ENCODE data around the gene OR4D10.
"Not testable (repeated sequence)": the region's sequence is repeated elsewhere in the genome, so short reads cannot be mapped to it uniquely, and the experiment has no call there.

OR4D10 gene

GRCh38 chr11:59473015-59473414 is at the start of gene OR4D10:
OR4D10 (plus strand) TSS chr11:59473315; CDS start chr11:59477430, 4,115 bp downstream.
- in situ Hi-C loops (cut with MboI; ENCODE audit: low sequenced_read_pairs), result no loop called here

GRCh38 chr11:59423835-59424234 is 49.3 kb upstream of the OR4D10 start:
- in situ Hi-C loops (cut with MboI; ENCODE audit: low sequenced_read_pairs), result no loop called here

GRCh38 chr11:59425131-59425530 is 48.0 kb upstream of the OR4D10 start:
- in situ Hi-C loops (cut with MboI; ENCODE audit: low sequenced_read_pairs), result no loop called here

- in situ Hi-C loops (cut with MboI; ENCODE audit: low sequenced_read_pairs), result no loop called here
Observed at GRCh38 chr11:59426361-59427067, 46.6 kb upstream of the OR4D10 start, which contains the start of gene OR5A2. OR5A2 (minus strand) TSS chr11:59426413; CDS start chr11:59422953, 3,460 bp downstream.

- in situ Hi-C loops (cut with MboI; ENCODE audit: low sequenced_read_pairs), result no loop called here
Observed at GRCh38 chr11:59427068-59427382, 46.1 kb upstream of the OR4D10 start.

GRCh38 chr11:59429924-59430516 is 43.1 kb upstream of the OR4D10 start:
- in situ Hi-C loops (cut with MboI; ENCODE audit: low sequenced_read_pairs), result loop anchor here (10.0 kb wide), 1 partner anchor 265 kb away; no protein-coding TSS in a partner anchor

GRCh38 chr11:59436169-59436568 is 36.9 kb upstream of the OR4D10 start, which contains the start of gene OR5A1:
OR5A1 (plus strand) TSS chr11:59436469; CDS start chr11:59443169, 6,700 bp downstream.
- in situ Hi-C loops (cut with MboI; ENCODE audit: low sequenced_read_pairs), result loop anchor here (10.0 kb wide), 1 partner anchor 271 kb away; no protein-coding TSS in a partner anchor

- in situ Hi-C loops (cut with MboI; ENCODE audit: low sequenced_read_pairs), result loop anchor here (10.0 kb wide), 1 partner anchor 273 kb away; no protein-coding TSS in a partner anchor
Observed at GRCh38 chr11:59437770-59438169, 35.3 kb upstream of the OR4D10 start.

GRCh38 chr11:59445624-59446023 is 27.5 kb upstream of the OR4D10 start:
- in situ Hi-C loops (cut with MboI; ENCODE audit: low sequenced_read_pairs), result not testable (repeated sequence)

- in situ Hi-C loops (cut with MboI; ENCODE audit: low sequenced_read_pairs), result no loop called here
Observed at GRCh38 chr11:59448484-59448883, 24.6 kb upstream of the OR4D10 start.

GRCh38 chr11:59456661-59457060 is 16.5 kb upstream of the OR4D10 start, which contains the start of gene OR4D6:
OR4D6 (plus strand) TSS chr11:59456961; CDS start chr11:59456961, 0 bp downstream.
- in situ Hi-C loops (cut with MboI; ENCODE audit: low sequenced_read_pairs), result no loop called here

- in situ Hi-C loops (cut with MboI; ENCODE audit: low sequenced_read_pairs), result no loop called here
Observed at GRCh38 chr11:59459916-59460315, 13.2 kb upstream of the OR4D10 start.

- in situ Hi-C loops (cut with MboI; ENCODE audit: low sequenced_read_pairs), result no loop called here
Observed at GRCh38 chr11:59463190-59463641, 9.9 kb upstream of the OR4D10 start.

- in situ Hi-C loops (cut with MboI; ENCODE audit: low sequenced_read_pairs), result no loop called here
Observed at GRCh38 chr11:59475176-59475575, 2.1 kb downstream of the OR4D10 start.

GRCh38 chr11:59479906-59480305 is 6.8 kb downstream of the OR4D10 start:
- in situ Hi-C loops (cut with MboI; ENCODE audit: low sequenced_read_pairs), result no loop called here

GRCh38 chr11:59480359-59480758 is 7.2 kb downstream of the OR4D10 start:
- in situ Hi-C loops (cut with MboI; ENCODE audit: low sequenced_read_pairs), result no loop called here

- in situ Hi-C loops (cut with MboI; ENCODE audit: low sequenced_read_pairs), result no loop called here
Observed at GRCh38 chr11:59501931-59502330, 28.8 kb downstream of the OR4D10 start.

- in situ Hi-C loops (cut with MboI; ENCODE audit: low sequenced_read_pairs), result no loop called here
Observed at GRCh38 chr11:59503276-59503675, 30.2 kb downstream of the OR4D10 start, which contains the start of gene OR4D11. OR4D11 (plus strand) TSS chr11:59503576; CDS start chr11:59503576, 0 bp downstream.

GRCh38 chr11:59510941-59511589 is 38.0 kb downstream of the OR4D10 start, which contains the start of gene OR4D9:
OR4D9 (plus strand) TSS chr11:59511539; CDS start chr11:59514913, 3,374 bp downstream.
- in situ Hi-C loops (cut with MboI; ENCODE audit: low sequenced_read_pairs), result no loop called here

- in situ Hi-C loops (cut with MboI; ENCODE audit: low sequenced_read_pairs), result no loop called here
Observed at GRCh38 chr11:59511675-59512074, 38.6 kb downstream of the OR4D10 start.

GRCh38 chr11:59520139-59520538 is 47.0 kb downstream of the OR4D10 start:
- in situ Hi-C loops (cut with MboI; ENCODE audit: low sequenced_read_pairs), result not testable (repeated sequence)
